GM12865 (cell line): Measurements from ENCODE around the gene PLD6.
"Not testable (repeated sequence)": the region's sequence is repeated elsewhere in the genome, so short reads cannot be mapped to it uniquely, and the experiment has no call there.

Experiments
- DNase-seq: peaks from one replicate; pipeline ENCODE4 v3.0.0; 2010; ENCODE audit warnings: low read depth
- H3K4me3 ChIP-seq: 2 replicates; pipeline ENCODE4 v1.5.1; 2011; ENCODE audit warnings: mild to moderate bottlenecking, low read depth, low read length, control low read depth
- TF ChIP-seq, protein P1 (sequence below): IDR thresholded peaks from 2 replicates; pipeline ENCODE4 v1.5.1; 2011; ENCODE audit warnings: low read length, control low read depth, low read depth, inconsistent platforms; ENCODE audit not compliant: insufficient read depth; ENCODE audit errors: missing control alignments

The PLD6 gene, protein sequence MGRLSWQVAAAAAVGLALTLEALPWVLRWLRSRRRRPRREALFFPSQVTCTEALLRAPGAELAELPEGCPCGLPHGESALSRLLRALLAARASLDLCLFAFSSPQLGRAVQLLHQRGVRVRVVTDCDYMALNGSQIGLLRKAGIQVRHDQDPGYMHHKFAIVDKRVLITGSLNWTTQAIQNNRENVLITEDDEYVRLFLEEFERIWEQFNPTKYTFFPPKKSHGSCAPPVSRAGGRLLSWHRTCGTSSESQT

DNA sequence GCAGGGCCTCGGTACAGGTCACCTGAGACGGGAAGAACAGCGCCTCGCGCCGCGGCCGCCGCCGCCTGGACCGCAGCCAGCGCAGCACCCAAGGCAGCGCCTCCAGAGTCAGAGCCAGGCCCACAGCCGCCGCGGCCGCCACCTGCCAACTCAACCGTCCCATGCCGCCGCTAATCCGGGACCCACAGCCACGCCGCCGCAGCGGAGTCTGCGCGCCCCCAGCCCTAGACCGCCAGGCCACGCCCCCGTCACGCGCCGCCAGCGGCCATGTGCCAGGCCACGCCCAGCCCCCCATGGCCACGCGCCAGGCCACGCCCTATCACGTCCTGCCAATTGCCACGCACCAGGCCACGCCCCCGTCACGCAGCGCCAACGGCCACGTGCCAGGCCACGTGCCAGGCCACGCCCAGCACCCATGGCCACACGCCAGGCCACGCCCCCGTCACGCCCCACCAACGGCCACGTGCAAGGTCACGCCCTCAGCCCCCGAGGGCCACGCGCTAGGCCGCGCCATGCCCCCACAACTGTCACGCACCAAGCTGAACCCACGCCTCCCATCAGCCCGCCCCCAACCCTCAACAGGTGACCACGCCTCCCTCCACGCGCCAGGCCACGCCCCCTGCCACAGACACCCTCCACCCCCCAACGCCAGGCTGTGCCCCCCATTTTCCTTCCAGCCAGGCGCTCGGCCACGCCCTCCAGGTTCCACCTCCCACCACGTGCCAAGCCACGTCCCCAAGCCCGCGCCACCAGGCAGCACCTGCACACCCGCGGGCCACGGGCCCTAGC is at the start of gene PLD6:
TSS of gene PLD6 (minus strand) at position 210 of the 789 bp plus-strand sequence. CDS start at position 163, 47 bp downstream.
- TF ChIP-seq, protein P1, sequence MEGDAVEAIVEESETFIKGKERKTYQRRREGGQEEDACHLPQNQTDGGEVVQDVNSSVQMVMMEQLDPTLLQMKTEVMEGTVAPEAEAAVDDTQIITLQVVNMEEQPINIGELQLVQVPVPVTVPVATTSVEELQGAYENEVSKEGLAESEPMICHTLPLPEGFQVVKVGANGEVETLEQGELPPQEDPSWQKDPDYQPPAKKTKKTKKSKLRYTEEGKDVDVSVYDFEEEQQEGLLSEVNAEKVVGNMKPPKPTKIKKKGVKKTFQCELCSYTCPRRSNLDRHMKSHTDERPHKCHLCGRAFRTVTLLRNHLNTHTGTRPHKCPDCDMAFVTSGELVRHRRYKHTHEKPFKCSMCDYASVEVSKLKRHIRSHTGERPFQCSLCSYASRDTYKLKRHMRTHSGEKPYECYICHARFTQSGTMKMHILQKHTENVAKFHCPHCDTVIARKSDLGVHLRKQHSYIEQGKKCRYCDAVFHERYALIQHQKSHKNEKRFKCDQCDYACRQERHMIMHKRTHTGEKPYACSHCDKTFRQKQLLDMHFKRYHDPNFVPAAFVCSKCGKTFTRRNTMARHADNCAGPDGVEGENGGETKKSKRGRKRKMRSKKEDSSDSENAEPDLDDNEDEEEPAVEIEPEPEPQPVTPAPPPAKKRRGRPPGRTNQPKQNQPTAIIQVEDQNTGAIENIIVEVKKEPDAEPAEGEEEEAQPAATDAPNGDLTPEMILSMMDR: no peak
- peak; percentile 98 for DNase-seq
- peak within 1 kb of the TSS; percentile 76 for H3K4me3 ChIP-seq

DNA sequence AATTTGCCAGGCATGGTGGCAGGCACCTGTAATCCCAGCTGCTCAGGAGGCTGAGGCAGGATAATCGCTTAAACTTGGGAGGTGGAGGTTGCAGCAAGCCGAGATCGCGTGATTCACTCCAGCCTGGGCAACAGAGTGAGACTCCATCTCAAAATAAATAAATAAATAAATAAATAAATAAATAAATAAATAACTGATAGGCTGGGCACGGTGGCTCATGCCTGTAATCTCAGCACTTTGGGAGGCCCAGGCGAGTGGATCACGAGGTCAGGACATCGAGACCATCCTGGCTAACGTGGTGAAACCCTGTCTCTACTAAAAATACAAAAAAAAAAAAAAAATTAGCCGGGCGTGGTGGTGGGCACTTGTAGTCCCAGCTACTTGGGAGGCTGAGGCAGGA is 49.6 kb upstream of the PLD6 start:
- H3K4me3 ChIP-seq: not testable (repeated sequence)

DNA sequence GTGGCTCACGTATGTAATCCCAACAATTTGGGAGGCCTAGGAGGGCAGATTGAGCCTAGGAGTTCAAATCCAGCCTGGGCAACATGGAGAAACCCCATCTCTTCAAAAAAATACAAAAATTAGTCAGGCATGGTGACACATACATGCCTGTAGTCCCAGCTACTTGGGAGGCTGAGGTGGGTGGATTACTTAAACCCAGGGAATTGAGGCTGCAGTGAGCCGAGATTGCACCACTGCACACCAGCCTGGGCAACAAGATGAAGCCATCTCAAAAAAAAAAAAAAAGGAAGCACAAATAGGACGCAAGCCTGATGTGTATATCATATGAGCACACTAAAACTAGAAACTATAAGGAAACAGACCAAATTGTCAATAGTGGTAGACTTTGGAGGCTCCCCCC is 47.9 kb upstream of the PLD6 start:
- TF ChIP-seq, protein P1: no peak

More for the DNA sequence above, 49.6 kb upstream of the PLD6 start:
- not testable (repeated sequence) for DNase-seq

DNA sequence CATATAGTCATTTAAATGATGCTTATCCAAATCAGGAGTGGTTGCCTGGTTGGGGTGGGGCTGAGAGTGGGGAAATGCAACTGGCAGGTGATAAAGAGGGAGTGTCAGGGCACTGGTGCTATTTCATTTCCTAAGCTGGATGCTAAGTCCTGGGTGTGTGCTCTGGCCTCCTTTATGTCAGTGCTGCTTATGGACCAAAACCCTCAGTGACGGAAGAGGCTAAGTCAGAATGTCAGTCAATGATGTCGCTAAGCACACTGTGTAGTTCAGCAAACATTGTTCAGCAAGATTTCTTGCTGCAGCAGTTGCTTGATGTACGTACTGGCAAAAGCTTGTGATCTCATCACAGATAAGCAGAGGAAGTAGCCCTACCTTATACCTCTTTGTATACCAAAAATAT is 47.3 kb upstream of the PLD6 start:
- TF ChIP-seq, protein P1: no peak
- DNase-seq: no peak

More for the DNA sequence above, 47.9 kb upstream of the PLD6 start:
- no peak overlapping the region for H3K4me3 ChIP-seq
- no peak for DNase-seq

DNA sequence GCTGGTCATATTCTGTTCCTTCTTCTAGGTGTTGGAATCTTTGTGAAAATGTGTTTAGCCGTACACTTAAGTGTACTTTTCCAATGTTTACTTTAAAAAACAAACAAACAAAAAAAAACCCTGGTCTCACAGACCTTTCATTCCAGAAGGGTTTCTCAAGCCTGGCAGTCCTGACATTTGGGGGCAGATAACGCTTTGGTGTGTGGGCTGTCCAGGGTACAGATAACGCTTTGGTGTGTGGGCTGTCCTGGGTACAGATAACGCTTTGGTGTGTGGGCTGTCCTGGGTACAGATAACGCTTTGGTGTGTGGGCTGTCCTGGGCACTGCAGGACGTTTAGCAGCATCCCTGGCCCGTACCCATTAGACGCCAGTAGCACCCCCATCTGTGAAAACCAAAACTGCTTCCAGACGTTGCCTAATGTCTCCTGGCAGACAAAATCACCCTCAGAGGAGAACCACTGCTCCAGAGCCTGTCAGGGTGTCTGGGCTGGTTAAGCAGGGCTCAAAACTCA is 46.1 kb upstream of the PLD6 start:
- H3K4me3 ChIP-seq: no peak overlapping the region
- TF ChIP-seq, protein P1: no peak
- no peak for DNase-seq

More for the DNA sequence above, 47.3 kb upstream of the PLD6 start:
- H3K4me3 ChIP-seq: no peak overlapping the region

DNA sequence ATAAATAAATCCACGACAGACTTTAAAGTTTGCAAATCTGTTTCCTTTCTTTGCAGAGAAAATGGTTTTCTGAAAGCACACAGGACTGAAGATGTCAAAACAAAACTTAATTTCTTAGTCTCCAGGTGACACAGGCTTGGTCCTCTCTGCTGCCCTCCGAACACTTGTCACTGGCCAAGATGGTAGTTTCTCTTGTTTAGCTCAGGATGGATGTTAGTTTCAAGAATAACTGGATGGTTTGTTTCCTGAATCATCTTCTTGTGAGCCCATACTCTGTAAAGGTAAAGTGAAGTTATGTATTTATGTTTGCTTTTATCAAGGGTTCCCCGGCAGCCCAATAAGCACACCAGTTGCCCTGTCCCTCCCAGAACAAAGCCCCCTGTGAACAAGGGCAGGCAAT is 40.7 kb upstream of the PLD6 start:
- no peak overlapping the region for H3K4me3 ChIP-seq
- TF ChIP-seq, protein P1: no peak
- DNase-seq: no peak

DNA sequence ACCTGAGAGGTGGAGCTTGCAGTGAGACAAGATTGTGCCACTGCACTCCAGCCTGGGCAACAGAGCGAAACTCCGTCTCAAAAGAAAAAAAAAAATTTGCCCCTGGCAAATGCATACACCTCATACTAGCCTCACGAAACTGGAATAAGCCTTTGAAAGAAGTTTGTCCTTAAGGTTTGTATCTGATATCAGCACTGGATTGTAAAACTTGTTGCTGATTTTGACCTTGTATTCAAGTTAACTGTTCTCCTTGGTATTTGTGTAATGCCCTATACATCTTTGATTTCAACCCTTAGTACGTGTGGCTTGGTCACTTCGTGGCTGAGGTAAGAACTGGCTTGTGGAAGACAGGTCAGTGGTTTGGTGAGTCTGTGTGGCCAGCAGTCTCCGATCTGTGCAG is 37.0 kb upstream of the PLD6 start:
- TF ChIP-seq, protein P1: no peak
- no peak overlapping the region for H3K4me3 ChIP-seq
- no peak for DNase-seq
